GM21367 (cell line): ENCODE measurements around the gene EPB41L1.

Source experiments
- ATAC-seq: cut with Tn5 transposase; IDR thresholded peaks from one replicate; pipeline ENCODE4 v1.9.1; 2021; ENCODE audit not compliant: unreplicated experiment

Gene EPB41L1

DNA sequence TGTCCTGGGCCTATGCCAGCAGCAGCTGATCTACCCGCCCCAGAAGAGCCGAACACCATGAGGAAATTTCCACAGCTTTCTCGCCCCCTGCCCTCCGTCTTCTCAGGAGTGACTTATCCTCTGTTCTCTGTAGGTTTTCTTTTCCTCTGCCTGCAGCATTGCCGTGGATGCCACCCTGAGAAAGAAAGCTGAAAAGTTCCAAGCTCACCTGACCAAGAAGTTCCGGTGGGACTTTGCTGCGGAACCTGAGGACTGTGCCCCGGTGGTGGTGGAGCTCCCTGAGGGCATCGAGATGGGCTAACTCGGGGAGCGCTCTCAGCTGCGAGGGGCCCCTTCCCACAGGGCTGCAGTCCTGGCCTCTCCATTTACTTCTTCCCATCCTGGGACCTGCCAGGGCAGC lies 100.9 kb downstream of the EPB41L1 start:
- no peak for ATAC-seq

DNA sequence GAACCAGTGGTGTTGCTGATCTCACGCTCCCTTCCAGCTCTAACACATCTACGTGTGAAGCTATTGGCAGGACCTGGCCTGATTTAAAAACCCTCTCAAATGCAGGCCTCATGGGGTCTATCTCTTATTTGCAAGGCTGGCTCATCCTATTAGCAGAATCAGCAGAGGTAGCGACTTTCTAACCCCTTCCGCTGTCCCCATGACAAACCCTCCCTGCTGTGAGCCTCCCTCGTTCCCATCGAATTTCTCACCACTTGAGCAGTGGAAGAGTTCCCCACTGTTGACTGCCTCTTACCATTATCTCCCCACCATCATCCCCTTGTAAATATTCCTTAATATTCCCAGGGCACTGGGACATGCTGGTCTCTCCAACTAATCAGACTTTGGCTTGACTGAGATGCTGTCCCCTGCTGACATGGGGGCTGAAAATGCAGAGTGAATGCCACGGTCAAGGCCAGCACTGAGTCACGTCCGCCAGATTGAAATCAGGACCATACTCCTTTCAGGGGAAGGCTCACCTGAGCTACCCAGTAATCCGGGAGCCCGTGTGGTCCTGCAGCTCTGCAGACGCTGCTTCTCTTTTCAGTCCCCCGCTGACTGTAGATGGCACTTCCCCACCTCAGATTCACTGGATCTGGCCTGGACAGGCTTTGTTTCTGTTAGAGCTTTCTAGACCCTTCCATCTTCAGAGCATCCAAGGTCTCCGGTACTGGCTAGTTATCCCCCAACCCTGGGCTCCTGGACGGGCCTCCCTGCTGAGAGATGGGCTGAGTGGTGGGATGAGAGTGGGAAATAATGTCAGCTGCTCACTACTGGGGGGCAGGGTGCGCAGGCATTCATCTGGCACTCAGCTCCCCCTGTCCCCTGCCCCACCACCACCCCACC lies 104.9 kb downstream of the EPB41L1 start:
- ATAC-seq = no peak

GRCh38 chr20:36260316-36260715 lies 105.8 kb downstream of the EPB41L1 start:
- ATAC-seq = no peak

GRCh38 chr20:36261389-36262105 lies 107.0 kb downstream of the EPB41L1 start:
- ATAC-seq = no peak

- no peak for ATAC-seq
Measured at GRCh38 chr20:36262440-36262839, 107.9 kb downstream of the EPB41L1 start.

DNA sequence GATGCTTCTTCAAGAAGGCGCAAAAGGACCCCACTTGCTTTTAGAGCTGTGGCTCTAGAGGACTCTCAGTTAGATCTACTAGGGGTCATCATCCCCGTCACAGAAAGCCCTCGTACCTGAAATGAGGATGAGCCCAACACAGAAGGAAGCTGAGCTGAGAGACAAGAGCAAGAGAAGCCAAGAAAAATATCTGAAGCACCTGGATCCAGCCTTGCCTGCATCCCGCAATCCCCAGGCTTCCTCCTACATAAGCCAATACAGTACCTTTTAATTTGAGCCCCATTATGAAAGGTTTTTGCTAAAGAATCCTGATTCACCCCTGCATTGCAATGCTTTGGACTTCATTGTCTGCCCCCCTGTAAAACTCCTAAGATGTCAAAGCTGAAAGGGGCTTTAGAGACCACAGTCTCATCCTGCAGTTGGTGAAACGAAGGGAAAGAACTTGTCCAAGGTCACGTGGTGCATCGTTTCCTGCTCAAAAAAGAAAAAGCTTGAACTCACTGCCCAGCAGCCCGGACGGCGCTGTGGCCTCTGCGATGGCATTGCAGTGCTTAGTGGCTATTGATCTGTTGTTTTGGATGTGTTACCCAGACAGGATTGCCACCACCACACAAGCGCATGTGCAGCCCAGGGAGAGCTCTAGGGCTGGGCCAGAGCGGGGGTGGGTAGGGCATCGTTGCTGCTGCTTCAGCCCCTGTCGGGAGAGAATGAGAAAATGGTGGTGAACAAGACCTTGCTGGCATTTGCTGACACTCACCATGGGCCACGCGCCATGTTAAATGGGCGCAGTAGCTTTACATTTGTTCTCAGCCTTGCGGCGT lies 110.1 kb downstream of the EPB41L1 start:
- ATAC-seq = no peak

GRCh38 chr20:36266189-36266588 lies 111.6 kb downstream of the EPB41L1 start:
- no peak for ATAC-seq

- no peak for ATAC-seq
Measured at GRCh38 chr20:36267605-36268381, 113.3 kb downstream of the EPB41L1 start.

DNA sequence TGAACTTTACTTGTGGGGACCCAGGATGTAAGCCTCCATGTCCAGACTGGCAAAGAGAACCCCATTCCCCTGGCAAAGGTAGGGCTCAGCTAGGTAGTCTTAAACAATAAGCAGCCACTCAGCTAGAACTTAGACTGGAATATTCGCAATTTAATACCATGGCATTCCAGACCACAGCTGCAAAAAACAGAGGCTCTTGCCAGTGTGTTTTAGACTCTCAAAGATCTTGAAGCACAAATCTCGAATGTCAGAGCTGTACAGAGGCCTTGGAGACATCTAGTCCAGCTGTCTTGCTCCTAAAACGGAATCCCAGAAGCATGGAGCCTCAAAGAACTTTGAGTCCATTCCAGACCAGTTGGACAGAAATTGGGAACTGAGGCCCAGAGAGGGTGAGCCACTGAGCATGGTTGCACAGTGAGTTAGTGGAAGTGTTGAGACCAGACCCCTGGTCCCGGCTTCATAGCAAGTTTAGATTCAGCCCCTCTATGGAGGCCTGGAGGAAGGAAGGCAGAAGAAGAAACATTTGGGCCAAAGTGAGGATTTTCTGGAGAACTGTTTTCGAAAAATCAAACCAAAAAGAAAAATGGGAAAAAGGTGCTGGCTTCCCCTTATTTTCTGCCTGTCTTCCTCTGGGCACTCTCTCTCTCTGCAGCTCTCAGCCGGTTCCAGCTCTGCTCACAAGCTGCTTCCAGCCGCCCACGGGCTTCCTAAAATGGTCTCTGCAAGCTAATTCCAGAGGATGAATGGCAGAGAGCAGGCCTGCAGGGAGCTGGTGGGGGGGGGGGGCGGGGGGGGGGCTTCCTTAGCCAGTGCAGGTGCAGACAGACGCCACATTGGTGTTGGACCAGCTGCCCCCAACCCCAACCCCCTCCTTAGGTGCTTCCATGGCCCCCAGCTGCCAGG lies 114.2 kb downstream of the EPB41L1 start:
- no peak for ATAC-seq

DNA sequence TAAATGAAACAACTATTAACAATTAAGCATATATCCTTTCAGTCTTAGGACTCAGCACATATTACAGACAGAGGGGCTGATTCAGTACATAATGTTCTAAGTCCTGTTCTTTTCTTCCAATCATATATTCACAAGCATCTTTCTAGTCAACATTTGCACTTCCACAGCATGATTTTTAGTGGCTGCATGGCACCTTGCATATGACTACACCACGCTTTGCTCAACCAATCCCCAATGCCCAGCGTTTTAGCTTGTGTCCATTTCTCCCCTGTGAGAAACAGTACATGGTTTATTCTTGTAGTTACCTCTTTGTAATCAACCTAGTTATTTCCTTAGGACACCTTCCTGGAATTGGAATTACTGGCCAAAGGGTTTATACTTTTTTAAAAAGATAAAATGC lies 115.0 kb downstream of the EPB41L1 start:
- ATAC-seq = no peak

DNA sequence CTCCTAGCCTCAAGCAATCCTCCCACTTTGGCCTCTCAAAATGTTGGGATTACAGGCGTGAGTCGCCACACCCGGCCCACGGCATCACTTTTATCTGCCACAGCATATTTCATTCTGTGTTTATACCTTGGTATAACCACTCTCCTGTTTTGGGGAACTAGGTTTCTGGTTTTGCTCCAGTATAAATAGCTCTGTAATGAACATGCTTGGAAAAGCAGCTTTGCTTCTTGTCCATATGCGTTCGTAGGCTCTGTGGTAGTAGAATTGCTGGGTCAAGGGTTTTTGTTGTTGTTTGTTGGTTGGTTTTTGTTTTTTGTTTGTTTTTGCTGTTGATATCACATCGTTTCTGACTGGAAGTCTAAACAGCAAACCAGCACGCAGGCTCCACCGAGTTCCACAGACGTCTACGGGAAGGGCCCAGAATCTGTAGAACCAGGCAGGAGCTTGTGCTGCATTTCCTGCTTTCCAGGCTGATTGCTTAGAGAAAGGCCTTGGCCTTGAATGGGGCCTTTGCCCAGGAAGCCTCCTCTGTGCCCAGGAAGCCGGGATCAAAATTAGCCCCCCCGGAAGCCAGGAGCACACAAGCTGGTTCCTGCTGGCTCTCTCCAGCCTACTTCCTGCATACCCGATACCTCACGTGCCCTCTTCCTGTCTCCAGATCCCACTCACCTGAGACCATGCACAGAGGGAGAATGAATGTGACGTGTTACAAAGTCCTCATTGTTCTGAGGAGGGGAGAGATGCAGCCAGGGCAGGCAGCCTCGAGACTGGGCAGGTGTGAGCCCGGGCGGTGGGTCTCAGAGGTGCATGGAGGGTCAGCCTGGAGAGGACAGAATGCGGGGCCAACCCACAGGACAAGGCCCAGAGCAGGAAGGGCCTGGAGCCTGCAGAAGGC lies 116.5 kb downstream of the EPB41L1 start:
- no peak for ATAC-seq

- no peak for ATAC-seq
Measured at GRCh38 chr20:36271639-36272546, 117.4 kb downstream of the EPB41L1 start.

- no peak for ATAC-seq
Measured at GRCh38 chr20:36272547-36273220, 118.1 kb downstream of the EPB41L1 start.

DNA sequence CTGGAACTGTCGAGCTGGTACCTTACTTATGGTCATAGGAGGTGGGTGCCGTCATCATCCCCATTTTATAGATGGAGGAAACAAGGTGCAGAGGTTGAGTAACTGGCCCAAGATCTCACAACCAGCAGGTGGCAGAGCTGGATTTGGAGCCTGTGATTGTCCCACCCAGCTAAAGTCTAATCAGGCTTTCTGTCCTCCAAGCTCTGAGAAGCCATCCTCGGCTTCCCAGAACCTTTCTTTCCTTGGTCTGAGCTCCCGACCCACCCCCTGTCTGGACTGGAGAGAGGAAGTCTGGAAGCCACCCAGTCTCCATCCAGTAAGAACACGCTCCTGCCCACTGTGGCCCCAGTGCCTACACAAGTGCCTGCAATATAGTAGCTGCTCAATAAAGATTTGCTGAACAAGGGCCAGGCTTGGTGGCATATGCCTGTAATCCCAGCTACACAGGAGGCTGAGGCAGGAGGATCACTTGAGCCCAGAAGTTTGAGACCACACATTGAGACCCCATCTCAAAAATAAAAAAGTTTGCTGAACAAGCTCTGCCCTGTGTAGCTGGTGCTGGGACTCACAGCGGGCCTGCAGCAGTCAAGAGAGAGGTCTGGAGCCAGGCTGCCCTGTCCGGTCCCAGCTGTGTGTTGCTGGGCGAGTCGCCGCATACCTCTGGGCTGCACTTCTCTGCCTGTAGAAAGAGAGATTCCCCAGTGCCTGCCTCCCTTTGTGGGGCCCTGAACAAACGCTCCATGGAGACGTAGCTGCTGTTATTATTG lies 119.1 kb downstream of the EPB41L1 start:
- no peak for ATAC-seq

GRCh38 chr20:36274181-36274841 lies 119.8 kb downstream of the EPB41L1 start:
- ATAC-seq = no peak

GRCh38 chr20:36275011-36275410 lies 120.5 kb downstream of the EPB41L1 start:
- no peak for ATAC-seq
